ENCODE measurements around the gene ABCB7. TPM values are rescaled to one million over a fixed set of nuclear protein-coding genes. Genes with fewer than 3 reads are reported as not detected.

Gene ABCB7
- total and polyA plus RNA-seq, 4 donors = 10.7 to 26.1 (median 17.4) TPM

GRCh38 chrX:75038925-75039324, 117.2 kb downstream of the ABCB7 start:
- no peak overlapping the region for H3K4me3 ChIP-seq (ENCODE audit: low read depth in 1 of 3, low read length in 3 of 3)
- H3K27me3 ChIP-seq (ENCODE audit: control insufficient read depth in 4 of 4, insufficient read depth in 4 of 4, low read length in 3 of 4) = no peaks in the 10 kb centered on the region
- WGBS = 64% methylated on average over 1 of the region's 1 CpG
- H3K9ac ChIP-seq (ENCODE audit: low read depth in 1 of 2, low read length in 2 of 2) = no peak overlapping the region
- peaks cover 0 to 7% (median 2%) of the 10 kb centered on the region in 4 donors for H3K9me3 ChIP-seq (ENCODE audit: control insufficient read depth in 4 of 4, low read length in 3 of 4)
- H3K27ac ChIP-seq (ENCODE audit: low read depth in 1 of 2, low read length in 2 of 2) = no peak overlapping the region
- no peaks in the 10 kb centered on the region for H3K4me1 ChIP-seq (ENCODE audit: control insufficient read depth in 4 of 4, insufficient read depth in 4 of 4, low read length in 3 of 4)
- TF ChIP-seq MAX (IDR thresholded peaks at IDR 0.05) (no peak), CTCF (IDR thresholded peaks at IDR 0.05; ENCODE audit: low read depth, low read length, missing input control) (peak; percentile 14), RAD21 (IDR thresholded peaks at IDR 0.05) (peak; percentile 55 to 65)
- DNase-seq (ENCODE audit: low spot score) = no peak
- H3K36me3 ChIP-seq (ENCODE audit: control insufficient read depth in 4 of 4, insufficient read depth in 3 of 4, low read depth in 1 of 4, low read length in 3 of 4) = no peaks in the 10 kb centered on the region

Small RNA genes lying within 50 kb of the gene (small RNA-seq; reads per million reads assigned to genes)
- gene BUD31P2 (not detected), gene RNU6-562P (not detected)

Other genes with a start within 250 kb of the ABCB7 start
- under 1 TPM; 0.08 to 0.42 TPM for gene NEXMIF, start 230.8 kb downstream of the ABCB7 start, total RNA-seq
- gene NEXMIF, start 230.8 kb downstream of the ABCB7 start, polyA plus RNA-seq = under 1 TPM; 0.01 to 0.03 TPM
- 10 to 100 TPM in 1 of 2 donors, 1 to 10 TPM in 1; 7.1 to 10.6 TPM for gene UPRT, start 117.8 kb upstream of the ABCB7 start, total RNA-seq
- gene UPRT, start 117.8 kb upstream of the ABCB7 start, polyA plus RNA-seq = 1 to 10 TPM; 3.2 to 4.1 TPM

All from liver (tissue), 10 donors.